Measurements from ENCODE around the gene SYTL3.

GRCh38 chr6:158626360-158627167 is 23.3 kb upstream of the SYTL3 start:
- no peak for TF ChIP-seq TAF1 (IDR thresholded peaks at IDR 0.05; ENCODE audit: borderline replicate concordance, low read depth, low read length)
- no peak for TF ChIP-seq POLR2A (IDR thresholded peaks at IDR 0.05; ENCODE audit: low read depth, low read length)
- no peak for TF ChIP-seq POLR2AphosphoS5 (IDR thresholded peaks at IDR 0.05; ENCODE audit: low read depth, low read length)

Data from GM12892 (cell line).